K562 (cell line): ENCODE data around the gene ZNF668.

Source experiments
- JUND ChIP-seq, 2 experiments: IDR thresholded peaks; 2 replicates in 1 of 2; 3 replicates in 1 of 2; pipeline ENCODE4 v1.6.1; 2011; ENCODE audit warnings: borderline replicate concordance in 2 of 2, low read depth in 2 of 2, low read length in 2 of 2, improper control_type of control experiment in 1 of 2, missing biosample characterization in 1 of 2, missing genetic modification characterization in 1 of 2, missing genetic modification reagents in 1 of 2
- POLR2A ChIP-seq: fragments of 450-650 bp; conservative IDR thresholded peaks from 2 replicates; pipeline ENCODE4 v1.6.1; 2016
- SMARCB1 ChIP-seq: IDR thresholded peaks from 2 replicates; pipeline ENCODE4 v1.6.1; 2011; ENCODE audit warnings: improper control_type of control experiment, low read depth; ENCODE audit not compliant: insufficient read length
- TAF15 ChIP-seq: fragments of 200-400 bp; formaldehyde crosslinking; IDR thresholded peaks from 2 replicates; pipeline ENCODE4 v1.6.1; 2017; ENCODE audit warnings: mild to moderate bottlenecking, low read depth, low read length, moderate library complexity
- TOE1 ChIP-seq, 2 experiments: fragments of 450-650 bp in 1 of 2; sonication (generic) in 1 of 2; formaldehyde crosslinking in 1 of 2; IDR thresholded peaks; 2 replicates each; pipeline versions ENCODE4 v1.7.1 to v1.8.0; 2016 to 2022; ENCODE audit warnings: borderline replicate concordance in 2 of 2, mild to moderate bottlenecking in 2 of 2, antibody characterized with exemption in 1 of 2, inconsistent platforms in 1 of 2, low read depth in 1 of 2, missing genetic modification reagents in 1 of 2, moderate library complexity in 1 of 2
- ZBTB8A ChIP-seq: fragments of 450-650 bp; IDR thresholded peaks from 2 replicates; pipeline ENCODE4 v1.6.1; 2018; ENCODE audit warnings: mild to moderate bottlenecking, moderate library complexity; ENCODE audit not compliant: partially characterized antibody
- TF ChIP-seq, protein P1 (sequence below): fragments of 450-650 bp; conservative IDR thresholded peaks from 2 replicates; pipeline ENCODE4 v1.6.1; 2016; ENCODE audit warnings: missing genetic modification characterization, low read depth, mild to moderate bottlenecking, missing compliant biosample characterization, moderate library complexity
- TF ChIP-seq, protein P2 (sequence below): fragments of 450-650 bp; IDR thresholded peaks from 2 replicates; pipeline ENCODE4 v1.6.1; 2016; ENCODE audit warnings: borderline replicate concordance
- TF ChIP-seq, protein P3 (sequence below): fragments of 150-350 bp; conservative IDR thresholded peaks from 2 replicates; pipeline ENCODE4 v1.6.1; 2014; ENCODE audit warnings: low read length
- TF ChIP-seq, protein P4 (sequence below): sonication (generic); formaldehyde crosslinking; IDR thresholded peaks from 2 replicates; pipeline ENCODE4 v1.8.1; 2022; ENCODE audit warnings: missing genetic modification reagents

DNA sequence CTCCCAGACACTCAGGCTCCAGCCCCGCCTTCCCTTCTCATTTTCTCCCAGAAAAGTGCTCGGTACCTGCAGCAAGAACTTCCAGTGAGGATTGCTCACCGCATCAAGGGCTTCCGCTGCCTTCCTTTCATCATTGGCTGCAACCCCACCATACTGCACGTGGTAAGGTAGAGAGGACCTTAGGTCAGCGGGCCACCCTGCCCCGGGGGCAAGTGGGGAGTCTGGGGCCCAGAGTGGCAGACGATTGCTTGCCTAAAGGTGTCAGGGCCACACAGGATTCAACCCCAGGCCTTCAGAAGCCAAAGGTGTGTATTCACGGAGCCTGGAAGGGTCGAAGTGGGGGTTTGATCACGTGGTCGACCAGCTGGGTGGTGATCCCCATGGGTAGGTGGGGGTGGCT lies 35.6 kb upstream of the ZNF668 start:
- TF ChIP-seq TAF15 (no peak), POLR2A (no peak), TOE1 (IDR thresholded peaks at IDR 0.05; ENCODE audit: borderline replicate concordance) (no peak), TOE1 (CRISPR knock-in tag; IDR thresholded peaks at IDR 0.05; ENCODE audit: borderline replicate concordance, low read depth) (no peak), JUND (IDR thresholded peaks at IDR 0.05; ENCODE audit: borderline replicate concordance, low read depth, low read length) (no peak), JUND (tag; IDR thresholded peaks at IDR 0.05; ENCODE audit: borderline replicate concordance, low read depth, low read length) (no peak), SMARCB1 (no peak), ZBTB8A (no peak)
- TF ChIP-seq, protein P1, sequence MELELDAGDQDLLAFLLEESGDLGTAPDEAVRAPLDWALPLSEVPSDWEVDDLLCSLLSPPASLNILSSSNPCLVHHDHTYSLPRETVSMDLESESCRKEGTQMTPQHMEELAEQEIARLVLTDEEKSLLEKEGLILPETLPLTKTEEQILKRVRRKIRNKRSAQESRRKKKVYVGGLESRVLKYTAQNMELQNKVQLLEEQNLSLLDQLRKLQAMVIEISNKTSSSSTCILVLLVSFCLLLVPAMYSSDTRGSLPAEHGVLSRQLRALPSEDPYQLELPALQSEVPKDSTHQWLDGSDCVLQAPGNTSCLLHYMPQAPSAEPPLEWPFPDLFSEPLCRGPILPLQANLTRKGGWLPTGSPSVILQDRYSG (tag): no peak
- TF ChIP-seq, protein P2, sequence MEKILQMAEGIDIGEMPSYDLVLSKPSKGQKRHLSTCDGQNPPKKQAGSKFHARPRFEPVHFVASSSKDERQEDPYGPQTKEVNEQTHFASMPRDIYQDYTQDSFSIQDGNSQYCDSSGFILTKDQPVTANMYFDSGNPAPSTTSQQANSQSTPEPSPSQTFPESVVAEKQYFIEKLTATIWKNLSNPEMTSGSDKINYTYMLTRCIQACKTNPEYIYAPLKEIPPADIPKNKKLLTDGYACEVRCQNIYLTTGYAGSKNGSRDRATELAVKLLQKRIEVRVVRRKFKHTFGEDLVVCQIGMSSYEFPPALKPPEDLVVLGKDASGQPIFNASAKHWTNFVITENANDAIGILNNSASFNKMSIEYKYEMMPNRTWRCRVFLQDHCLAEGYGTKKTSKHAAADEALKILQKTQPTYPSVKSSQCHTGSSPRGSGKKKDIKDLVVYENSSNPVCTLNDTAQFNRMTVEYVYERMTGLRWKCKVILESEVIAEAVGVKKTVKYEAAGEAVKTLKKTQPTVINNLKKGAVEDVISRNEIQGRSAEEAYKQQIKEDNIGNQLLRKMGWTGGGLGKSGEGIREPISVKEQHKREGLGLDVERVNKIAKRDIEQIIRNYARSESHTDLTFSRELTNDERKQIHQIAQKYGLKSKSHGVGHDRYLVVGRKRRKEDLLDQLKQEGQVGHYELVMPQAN: no peak
- TF ChIP-seq, protein P3, sequence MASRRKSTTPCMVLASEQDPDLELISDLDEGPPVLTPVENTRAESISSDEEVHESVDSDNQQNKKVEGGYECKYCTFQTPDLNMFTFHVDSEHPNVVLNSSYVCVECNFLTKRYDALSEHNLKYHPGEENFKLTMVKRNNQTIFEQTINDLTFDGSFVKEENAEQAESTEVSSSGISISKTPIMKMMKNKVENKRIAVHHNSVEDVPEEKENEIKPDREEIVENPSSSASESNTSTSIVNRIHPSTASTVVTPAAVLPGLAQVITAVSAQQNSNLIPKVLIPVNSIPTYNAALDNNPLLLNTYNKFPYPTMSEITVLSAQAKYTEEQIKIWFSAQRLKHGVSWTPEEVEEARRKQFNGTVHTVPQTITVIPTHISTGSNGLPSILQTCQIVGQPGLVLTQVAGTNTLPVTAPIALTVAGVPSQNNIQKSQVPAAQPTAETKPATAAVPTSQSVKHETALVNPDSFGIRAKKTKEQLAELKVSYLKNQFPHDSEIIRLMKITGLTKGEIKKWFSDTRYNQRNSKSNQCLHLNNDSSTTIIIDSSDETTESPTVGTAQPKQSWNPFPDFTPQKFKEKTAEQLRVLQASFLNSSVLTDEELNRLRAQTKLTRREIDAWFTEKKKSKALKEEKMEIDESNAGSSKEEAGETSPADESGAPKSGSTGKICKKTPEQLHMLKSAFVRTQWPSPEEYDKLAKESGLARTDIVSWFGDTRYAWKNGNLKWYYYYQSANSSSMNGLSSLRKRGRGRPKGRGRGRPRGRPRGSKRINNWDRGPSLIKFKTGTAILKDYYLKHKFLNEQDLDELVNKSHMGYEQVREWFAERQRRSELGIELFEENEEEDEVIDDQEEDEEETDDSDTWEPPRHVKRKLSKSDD: no peak
- TF ChIP-seq, protein P4, sequence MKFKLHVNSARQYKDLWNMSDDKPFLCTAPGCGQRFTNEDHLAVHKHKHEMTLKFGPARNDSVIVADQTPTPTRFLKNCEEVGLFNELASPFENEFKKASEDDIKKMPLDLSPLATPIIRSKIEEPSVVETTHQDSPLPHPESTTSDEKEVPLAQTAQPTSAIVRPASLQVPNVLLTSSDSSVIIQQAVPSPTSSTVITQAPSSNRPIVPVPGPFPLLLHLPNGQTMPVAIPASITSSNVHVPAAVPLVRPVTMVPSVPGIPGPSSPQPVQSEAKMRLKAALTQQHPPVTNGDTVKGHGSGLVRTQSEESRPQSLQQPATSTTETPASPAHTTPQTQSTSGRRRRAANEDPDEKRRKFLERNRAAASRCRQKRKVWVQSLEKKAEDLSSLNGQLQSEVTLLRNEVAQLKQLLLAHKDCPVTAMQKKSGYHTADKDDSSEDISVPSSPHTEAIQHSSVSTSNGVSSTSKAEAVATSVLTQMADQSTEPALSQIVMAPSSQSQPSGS (CRISPR knock-in tag): no peak
